Effector memory CD4-positive, alpha-beta T cell (primary cell): ENCODE results near the gene VEGFA.

Experiments
- DNase-seq, 3 donors: peaks; one replicate each; pipeline ENCODE4 v3.0.0-alpha.2; 2020
- H3K27ac ChIP-seq: 2 replicates; pipeline ENCODE4 v1.7.0; 2013; ENCODE audit warnings: mild to moderate bottlenecking, low read length, moderate library complexity; ENCODE audit not compliant: insufficient read depth, poor library complexity, severe bottlenecking
- H3K27me3 ChIP-seq: replicated peaks from 2 replicates; pipeline ENCODE4 v1.7.0; 2013; ENCODE audit warnings: mild to moderate bottlenecking, low read length; ENCODE audit not compliant: insufficient read depth, control insufficient read depth, poor library complexity, severe bottlenecking
- H3K36me3 ChIP-seq: 2 replicates; pipeline ENCODE4 v1.7.0; 2013; ENCODE audit warnings: mild to moderate bottlenecking, low read length, moderate library complexity; ENCODE audit not compliant: control insufficient read depth, insufficient read depth
- H3K4me1 ChIP-seq: 2 replicates; pipeline ENCODE4 v1.7.0; 2013; ENCODE audit warnings: low read length, mild to moderate bottlenecking; ENCODE audit not compliant: control insufficient read depth, insufficient read depth, poor library complexity, severe bottlenecking
- H3K4me3 ChIP-seq: 2 replicates; pipeline ENCODE4 v1.7.0; 2013; ENCODE audit warnings: low read length, low read depth, mild to moderate bottlenecking; ENCODE audit not compliant: insufficient read depth, poor library complexity, severe bottlenecking
- H3K9me3 ChIP-seq: 2 replicates; pipeline ENCODE4 v1.7.0; 2013; ENCODE audit warnings: mild to moderate bottlenecking, low read length, moderate library complexity; ENCODE audit not compliant: control insufficient read depth

VEGFA gene

DNA sequence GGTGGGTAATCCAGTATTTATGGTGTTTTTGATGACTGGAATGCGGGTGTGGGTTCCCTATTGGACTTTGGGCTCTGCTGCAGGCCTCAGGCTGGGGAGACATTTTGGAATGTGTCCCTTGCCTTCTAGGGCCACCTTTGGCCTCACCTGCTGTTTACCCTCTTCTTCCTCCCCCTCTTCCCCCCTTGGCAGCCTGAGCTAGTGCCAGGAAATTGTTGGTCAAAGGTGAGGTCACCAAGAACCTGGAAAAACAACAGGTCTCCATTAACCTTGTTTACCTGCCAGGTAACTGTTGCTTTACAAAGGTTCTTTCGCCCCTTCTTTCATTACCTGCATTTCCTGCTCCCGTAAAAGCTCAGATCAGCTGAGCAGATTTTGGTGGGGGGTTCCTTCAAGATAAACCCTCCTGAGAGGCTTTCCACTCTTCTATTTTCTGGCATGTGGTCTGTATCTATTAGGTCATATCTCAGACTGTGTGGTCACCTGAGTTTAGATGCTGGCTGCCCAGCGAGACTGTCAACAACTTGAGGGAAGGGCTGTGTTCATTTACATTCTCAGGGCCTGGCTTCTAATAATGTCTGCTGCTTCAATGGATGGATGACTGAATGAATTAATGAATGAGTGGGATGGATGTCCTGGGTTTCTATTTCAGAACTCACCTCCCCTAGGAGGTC lies 34.7 kb downstream of the VEGFA start:
- no peak for DNase-seq
- Histone ChIP-seq H3K36me3 (no peaks in the 10 kb centered on the region), H3K27ac (no peak overlapping the region), H3K4me1 (no peaks in the 10 kb centered on the region), H3K9me3 (no peaks in the 10 kb centered on the region), H3K4me3 (no peak overlapping the region), H3K27me3 (no peaks in the 10 kb centered on the region)

DNA sequence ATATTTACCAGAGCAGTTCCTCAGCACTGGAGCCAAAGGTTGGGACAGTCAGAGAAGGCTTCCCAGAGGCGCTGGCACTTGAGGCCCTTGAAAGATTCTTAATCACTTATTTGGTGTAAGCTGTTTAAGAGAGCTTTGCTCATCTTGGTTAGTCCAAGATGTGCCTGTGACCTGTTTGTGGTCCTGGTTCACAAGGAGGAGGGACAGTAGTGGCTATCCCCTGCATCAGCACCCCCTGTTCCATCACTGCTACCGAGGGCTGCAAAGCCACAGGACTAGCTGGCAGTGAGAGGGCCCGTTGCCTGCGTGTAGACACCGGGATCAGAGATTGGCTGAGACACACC lies 35.7 kb downstream of the VEGFA start:
- Histone ChIP-seq H3K27me3 (no peaks in the 10 kb centered on the region), H3K4me3 (no peak overlapping the region), H3K4me1 (no peaks in the 10 kb centered on the region), H3K36me3 (no peaks in the 10 kb centered on the region), H3K9me3 (no peaks in the 10 kb centered on the region), H3K27ac (no peak overlapping the region)
- no peak for DNase-seq

DNA sequence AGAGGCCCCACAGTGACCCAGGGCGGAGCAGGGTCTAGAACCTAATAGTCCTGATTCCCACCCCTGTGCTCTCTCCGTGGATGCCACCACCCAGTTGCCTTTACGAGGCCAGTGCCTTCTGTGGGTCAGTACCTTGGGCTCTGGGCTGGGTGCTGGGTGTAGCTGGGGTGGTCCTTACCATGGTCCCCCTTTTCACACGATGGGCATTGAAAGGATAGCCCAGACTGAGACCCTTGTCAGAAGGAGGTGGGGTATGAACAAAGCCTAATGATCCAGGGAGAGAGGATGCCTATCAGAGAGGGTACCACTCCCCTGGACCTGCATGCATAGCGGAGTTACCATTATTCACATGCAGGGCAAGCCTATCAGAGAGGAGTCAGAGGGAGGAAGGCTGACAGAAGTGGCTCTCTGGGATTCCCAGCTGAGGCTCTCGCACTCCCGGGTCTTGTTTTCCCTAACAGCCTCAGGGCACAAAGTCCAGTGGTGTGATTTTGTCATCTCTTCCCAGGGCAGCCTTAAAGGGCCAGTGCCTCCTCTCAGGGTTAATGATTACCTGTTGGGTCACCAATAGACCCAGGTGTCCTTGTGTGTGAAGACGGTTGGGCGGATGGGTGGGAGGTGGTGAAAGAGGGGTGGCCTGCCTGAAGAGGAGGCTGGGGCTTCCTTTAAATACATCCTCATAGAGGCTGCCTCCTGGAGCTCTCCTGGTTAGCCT lies 36.2 kb downstream of the VEGFA start:
- H3K27ac ChIP-seq, result no peak overlapping the region
- H3K4me3 ChIP-seq, result no peak overlapping the region
- no peaks in the 10 kb centered on the region for H3K9me3 ChIP-seq
- no peaks in the 10 kb centered on the region for H3K27me3 ChIP-seq
- H3K36me3 ChIP-seq, result no peaks in the 10 kb centered on the region
- no peaks in the 10 kb centered on the region for H3K4me1 ChIP-seq
- no peak for DNase-seq

DNA sequence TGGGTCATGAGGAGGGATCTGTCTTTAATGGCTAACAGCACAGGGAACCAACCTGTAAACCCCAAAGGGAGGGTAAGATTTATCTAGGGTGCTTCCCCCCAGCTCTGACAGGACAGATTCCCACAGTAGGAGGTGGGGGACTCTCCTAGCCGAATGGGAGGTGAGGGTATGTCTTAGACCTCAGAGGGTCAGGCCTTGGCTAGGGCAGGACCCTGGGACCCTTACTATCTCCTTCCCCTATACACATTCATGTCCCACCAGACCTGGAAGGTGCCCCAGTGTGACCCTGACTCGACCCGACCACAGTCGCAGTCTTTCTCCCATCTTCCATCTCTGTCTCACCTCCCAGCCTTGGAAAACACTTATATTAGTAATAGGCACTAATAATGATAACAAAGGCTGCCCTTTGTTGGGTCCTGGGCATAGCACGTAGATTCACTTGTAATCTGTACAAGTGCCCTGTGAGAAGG lies 36.8 kb downstream of the VEGFA start:
- no peak for DNase-seq
- no peak overlapping the region for H3K4me3 ChIP-seq

DNA sequence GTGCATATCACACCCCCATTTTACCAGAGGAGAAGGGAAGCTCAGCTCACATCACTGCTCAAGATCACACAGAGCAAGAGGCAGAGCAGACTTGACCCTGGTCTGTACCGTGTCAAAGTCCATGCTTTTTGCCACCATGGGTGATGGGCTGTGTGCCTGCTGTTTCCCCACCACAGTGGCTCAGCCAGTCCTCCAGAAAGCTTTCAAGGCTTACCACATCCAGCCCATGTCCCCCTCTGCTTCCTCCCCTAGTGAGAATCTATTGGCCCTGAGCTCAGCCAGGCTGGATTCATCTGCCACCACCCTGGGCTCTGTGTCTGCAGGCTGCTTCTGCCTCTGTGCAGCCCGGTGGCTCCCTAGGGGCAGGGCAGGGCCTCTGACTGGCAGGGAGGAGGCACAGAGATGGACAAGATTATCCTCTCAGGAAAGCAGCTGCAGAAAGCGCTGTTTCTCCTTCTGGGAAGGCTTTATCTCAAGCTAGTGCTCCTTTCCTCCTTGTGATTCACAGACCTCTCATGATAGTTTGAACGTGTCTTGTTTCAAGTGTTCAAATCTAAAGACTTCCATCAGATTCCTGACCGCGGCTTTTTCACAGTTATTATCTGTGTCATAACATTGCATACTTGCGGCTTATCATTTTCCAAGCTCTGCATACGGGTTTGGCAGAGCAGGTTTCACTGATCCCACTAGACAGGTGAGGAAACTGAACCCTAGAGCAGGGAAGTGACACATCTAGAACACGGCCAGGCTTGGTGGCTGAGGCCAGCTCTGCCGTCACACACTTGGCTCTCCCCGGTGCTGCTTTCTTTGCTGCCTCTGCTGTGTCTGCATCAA lies 37.4 kb downstream of the VEGFA start:
- DNase-seq, result no peak
- no peaks in the 10 kb centered on the region for H3K36me3 ChIP-seq
- no peaks in the 10 kb centered on the region for H3K27me3 ChIP-seq
- no peaks in the 10 kb centered on the region for H3K4me1 ChIP-seq
- no peak overlapping the region for H3K27ac ChIP-seq
- no peaks in the 10 kb centered on the region for H3K9me3 ChIP-seq
- H3K4me3 ChIP-seq, result no peak overlapping the region

More for the DNA sequence above, 36.8 kb downstream of the VEGFA start:
- H3K27me3 ChIP-seq, result no peaks in the 10 kb centered on the region
- no peak overlapping the region for H3K27ac ChIP-seq
- no peaks in the 10 kb centered on the region for H3K36me3 ChIP-seq
- H3K9me3 ChIP-seq, result no peaks in the 10 kb centered on the region
- no peaks in the 10 kb centered on the region for H3K4me1 ChIP-seq

DNA sequence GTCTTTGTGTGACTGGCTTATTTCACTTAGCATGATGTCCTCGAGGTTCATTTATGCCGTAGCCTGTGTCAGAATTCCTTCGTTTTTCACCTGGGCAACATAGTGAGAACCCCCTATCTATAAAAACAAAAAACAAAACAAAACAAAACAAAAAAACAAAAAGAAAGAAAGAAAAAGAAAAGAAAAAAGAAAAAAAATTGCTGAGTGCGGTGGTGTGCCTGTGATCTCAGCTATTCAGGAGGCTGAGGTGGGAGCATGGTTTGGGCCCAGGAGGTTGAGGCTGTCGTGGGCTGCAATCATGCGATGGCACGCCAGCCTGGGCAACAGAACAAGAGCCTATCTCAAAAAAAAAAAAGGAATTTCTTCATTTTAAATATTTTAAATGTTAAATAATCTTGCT lies 38.4 kb downstream of the VEGFA start:
- Histone ChIP-seq H3K4me3 (no peak overlapping the region), H3K27ac (no peak overlapping the region), H3K4me1 (no peaks in the 10 kb centered on the region), H3K27me3 (no peaks in the 10 kb centered on the region), H3K36me3 (no peaks in the 10 kb centered on the region), H3K9me3 (no peaks in the 10 kb centered on the region)
- DNase-seq, result no peak

DNA sequence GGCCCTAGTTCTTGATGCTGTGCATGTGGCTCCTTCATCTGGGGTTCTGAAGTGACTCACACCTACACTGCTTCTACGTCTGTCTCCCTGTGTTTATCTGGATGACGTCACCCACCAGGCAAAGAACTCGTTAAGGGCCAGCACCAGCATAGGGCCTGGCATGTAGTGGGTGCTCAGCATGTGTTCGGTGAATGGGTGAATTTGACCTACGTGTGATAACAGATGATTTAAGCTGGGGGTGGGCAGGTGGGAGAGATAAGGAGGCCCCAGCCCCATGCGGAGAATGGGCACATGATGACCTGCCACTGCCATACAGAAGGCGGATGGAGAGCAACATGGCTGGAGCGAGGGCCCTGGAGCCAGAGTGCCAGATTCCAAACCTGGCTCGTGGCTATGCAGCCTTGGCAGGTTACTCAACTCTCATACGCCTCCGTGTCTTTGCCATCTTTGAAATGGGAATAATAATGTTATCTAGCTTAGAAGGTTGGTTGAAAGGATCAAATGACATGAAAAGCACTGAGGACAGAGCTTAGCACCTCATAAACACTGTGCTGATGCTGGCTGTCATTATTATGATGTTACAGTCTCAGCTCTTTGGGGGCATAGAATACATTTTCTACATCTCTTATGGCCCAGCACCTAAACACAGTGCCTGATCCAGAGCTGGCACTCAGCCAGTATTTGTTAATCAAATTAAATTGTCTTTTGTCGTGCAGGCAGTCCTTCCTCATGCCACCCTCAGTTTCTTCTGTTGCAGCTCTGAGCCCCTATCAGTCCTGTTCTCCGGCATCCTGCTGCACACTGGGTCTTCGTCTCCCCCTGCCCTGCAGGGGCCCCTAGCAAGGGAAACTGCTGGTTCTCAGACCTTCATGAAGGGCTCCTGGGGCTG lies 39.6 kb downstream of the VEGFA start:
- no peaks in the 10 kb centered on the region for H3K4me1 ChIP-seq
- H3K4me3 ChIP-seq, result no peak overlapping the region
- H3K36me3 ChIP-seq, result no peaks in the 10 kb centered on the region
- H3K9me3 ChIP-seq, result no peaks in the 10 kb centered on the region
- no peak for DNase-seq
- no peaks in the 10 kb centered on the region for H3K27me3 ChIP-seq
- H3K27ac ChIP-seq, result no peak overlapping the region

DNA sequence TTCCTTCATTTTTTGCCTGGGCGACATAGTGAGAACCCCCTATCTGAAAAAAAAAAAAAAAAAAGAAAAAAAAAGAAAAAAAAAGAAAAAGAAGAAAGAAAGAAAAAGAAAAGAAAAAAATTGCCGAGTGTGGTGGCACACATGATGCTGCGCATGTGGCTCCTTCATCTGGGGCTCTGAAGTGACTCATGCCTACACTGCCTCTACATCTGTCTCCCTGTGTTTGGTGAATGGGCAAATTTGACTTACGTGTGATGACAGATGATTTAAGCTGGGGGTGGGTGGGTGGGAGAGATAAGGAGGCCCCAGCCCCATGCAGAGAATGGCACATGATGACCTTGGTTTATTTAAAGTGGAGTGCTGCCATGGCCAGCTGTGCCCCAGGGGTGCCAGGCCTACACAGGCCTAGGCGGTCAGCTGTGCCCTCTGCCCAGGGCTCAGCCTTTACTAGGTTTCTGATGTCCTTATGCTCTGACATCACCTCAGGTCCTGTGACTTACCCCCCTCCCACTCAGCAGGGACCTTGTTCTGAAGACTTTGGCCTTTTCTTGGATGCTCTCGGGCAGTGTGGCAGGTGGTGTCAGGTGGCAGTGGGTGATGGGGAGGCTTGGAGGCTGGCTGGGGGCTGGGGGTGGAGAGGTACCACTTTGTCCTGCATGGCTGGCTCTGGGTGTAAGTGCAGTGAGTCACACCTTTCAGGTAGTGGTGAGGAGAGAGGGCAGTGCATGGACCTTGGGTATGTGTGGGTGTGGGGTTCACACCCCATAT lies 41.1 kb downstream of the VEGFA start:
- H3K27ac ChIP-seq, result no peak overlapping the region
- no peaks in the 10 kb centered on the region for H3K9me3 ChIP-seq
- H3K36me3 ChIP-seq, result no peaks in the 10 kb centered on the region
- no peaks in the 10 kb centered on the region for H3K27me3 ChIP-seq
- no peak overlapping the region for H3K4me3 ChIP-seq
- H3K4me1 ChIP-seq, result no peaks in the 10 kb centered on the region
- DNase-seq, result no peak

DNA sequence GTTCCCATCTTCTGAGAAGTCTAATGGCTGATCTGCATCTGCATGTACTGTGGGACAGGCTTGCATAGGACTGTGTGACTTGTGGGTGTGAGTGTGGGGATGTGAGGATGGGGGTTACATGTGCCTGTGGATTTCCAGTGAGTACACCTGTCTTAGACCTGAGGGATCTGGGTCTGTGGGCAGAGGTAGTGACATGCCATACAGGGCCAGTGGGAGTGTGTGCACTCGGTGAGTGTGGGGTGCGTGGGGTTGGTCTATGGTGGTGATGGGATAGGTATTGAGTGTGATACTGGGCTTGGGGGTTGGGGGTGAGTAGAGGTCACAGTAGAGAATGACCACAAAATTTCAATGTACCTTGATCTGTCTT lies 41.7 kb downstream of the VEGFA start:
- H3K36me3 ChIP-seq, result no peaks in the 10 kb centered on the region
- H3K27me3 ChIP-seq, result no peaks in the 10 kb centered on the region
- no peak overlapping the region for H3K4me3 ChIP-seq
- H3K9me3 ChIP-seq, result no peaks in the 10 kb centered on the region
- H3K27ac ChIP-seq, result no peak overlapping the region
- H3K4me1 ChIP-seq, result no peaks in the 10 kb centered on the region
- no peak for DNase-seq
